HG02588 (cell line): ENCODE measurements around the gene POLR3K.
A peak's percentile ranks its signal among the peaks of the same experiment; 100 is the strongest.

Source experiments
- ATAC-seq: cut with Tn5 transposase; IDR thresholded peaks from one replicate; pipeline ENCODE4 v1.9.1; 2021; ENCODE audit warnings: mild to moderate bottlenecking, moderate library complexity; ENCODE audit not compliant: unreplicated experiment

Gene POLR3K

DNA sequence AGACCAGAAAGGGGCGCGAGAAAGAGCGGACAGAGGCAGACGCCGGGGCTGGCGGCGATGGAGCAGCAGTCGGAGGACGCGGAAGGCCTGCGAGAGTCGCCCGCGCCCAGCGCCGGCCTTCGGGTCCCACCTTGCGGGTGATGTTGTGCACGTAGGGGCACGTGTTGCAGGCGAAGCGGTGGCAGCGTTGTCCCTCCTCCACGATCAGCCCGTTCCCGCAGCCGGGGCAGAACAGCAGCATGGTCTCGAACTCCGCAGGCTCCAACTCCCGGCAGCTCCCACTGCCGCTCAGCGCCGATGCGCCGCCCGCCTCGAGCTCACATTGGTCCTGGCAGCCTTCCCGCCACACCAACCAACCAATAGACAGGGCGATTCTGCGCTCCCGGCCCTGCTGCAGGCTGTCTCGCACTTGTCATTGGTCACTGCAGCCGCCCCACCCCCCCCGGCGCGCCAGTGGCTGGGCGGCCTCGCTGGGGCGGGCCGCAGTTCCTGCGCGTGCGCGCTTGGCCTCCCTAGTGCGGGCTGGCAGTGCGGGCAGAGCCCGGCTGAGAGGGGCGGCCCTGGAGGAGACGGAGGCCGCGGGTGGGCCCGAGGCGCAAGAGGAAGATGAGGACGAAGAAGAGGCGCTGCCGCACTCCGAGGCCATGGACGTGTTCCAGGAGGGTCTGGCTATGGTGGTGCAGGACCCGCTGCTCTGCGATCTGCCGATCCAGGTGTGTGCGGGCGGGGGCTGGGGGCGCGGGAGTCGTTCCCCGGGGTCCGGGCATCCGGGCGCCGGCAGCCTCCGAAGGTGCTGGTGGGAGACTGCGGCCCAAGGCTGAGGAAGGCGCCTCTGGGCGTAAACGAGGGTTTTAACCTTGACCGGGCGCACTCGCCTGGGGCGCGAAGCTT, at the start of gene POLR3K, which contains the start of gene SNRNP25:
POLR3K (minus strand) TSS at position 263 of the 891 bp plus-strand sequence; CDS start at position 241, 22 bp downstream.
SNRNP25 (plus strand) TSS at position 483 of the 891 bp plus-strand sequence; CDS start at position 672, 189 bp downstream.
- ATAC-seq = peak; percentile 91

DNA sequence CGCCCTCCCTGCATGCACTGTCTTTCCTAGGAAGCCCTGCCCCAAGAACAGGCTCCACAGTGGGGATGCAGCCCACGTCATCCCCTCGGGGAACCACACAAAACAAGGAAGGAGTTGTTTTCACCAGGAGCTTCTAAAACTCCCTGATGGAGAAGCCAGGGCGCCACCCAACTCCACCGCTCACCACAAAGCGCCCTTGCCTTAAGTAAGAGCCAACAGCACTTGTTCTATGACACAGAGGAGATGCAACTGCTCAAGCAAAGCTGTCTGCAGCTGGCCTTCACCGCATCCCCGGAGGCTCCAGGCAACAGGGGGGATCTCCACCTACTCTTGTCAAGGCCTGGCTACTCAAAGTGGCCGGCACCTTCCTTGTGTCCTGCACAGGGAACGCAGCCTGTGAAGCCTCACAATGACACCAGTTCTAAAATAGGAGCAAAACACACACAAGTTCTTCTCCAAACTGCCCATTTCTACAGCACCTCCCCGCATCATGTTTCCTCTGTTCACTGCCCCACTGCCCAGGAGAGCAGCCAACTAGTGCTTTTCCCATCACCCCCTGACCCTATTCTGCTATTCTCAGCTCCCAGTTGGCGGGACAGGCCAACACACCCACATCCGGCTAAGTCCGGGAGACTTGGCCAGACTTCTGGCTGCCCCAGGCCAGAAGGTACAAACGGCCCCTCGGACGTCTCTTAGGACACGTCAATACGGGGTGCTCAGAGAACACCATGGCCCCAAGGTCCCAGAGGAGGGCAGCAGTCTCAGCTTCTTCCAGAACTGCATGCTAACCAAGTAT, 48.9 kb upstream of the POLR3K start:
- ATAC-seq = no peak

DNA sequence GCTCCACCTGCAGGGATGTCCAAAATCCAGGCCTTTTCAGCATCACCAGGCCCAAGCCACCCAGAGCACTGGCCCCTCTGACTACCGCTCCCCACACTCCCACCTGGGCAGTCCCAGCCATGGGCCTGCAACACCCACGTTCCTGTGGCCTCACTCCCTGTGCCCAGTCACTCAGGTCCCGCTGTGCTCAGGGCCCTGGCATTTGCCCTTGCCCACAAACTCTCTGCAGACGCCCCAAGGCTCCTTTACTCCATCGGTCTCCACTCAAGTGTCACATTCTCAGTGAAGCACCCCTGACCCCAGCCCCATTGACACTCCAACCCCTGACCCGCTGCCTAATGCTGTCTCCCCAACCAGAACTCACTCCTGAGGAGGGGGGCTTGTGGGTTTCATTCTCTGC, 48.2 kb upstream of the POLR3K start:
- ATAC-seq = no peak

DNA sequence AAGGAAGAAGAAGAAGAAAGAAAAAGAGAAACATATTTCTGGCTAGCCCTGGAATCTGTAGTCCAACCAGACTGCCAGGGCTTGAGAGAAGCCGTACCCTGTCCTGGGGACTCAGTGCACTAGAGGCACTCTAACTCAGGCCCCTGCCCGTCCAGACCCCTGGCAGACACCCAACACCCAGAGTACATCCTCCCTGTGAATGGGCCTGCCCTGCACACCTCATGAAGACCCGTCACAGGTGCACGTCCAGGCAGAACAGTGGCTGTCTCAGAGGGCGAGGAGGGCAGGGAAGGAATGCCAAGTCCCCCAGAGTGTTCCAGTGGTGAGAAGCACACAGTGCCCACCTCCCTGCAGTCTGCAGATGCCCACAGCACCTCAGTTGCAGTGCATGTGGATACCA, 47.6 kb upstream of the POLR3K start:
- ATAC-seq = no peak

DNA sequence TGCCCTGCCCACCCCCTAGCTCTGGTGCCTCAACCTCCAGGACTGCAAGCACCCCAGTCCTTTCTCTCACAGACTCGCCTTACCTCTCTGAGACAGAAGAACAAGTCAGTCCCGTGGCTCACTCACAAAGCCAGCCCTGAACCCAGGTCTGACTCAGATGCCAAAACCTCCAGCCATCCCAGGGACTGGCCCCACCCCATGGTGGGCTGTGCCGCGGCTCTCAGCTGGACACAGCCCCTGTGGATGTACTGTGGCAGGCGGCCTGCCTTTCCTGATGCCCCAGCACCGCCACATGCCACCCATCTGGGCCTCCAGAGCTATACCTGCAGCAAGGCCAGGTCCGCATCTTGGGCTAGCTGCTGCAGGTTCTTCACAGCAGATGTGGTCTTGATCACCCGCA, 44.4 kb upstream of the POLR3K start:
- no peak for ATAC-seq

DNA sequence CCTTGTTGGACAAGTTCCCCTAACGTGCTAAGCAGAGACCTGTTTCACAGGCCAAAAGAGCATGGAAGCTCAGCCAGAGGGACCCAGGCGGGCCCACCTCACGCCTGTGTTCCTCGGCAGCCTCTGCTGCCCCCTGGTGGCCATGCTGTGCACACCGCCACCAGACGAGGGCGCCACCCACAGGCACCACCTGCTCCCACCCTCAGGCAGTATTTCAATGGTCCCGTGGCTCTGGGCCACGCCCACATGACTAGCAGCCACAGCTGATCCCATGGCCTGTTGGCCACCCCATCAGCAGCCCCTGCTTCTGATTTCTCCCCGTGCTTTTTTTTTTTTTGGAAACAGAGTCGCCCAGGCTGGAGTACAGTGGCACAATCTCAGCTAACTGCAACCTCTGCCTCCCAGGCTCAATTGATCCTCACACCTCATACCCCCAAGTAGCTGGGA, 43.5 kb upstream of the POLR3K start:
- ATAC-seq = peak; percentile 66

DNA sequence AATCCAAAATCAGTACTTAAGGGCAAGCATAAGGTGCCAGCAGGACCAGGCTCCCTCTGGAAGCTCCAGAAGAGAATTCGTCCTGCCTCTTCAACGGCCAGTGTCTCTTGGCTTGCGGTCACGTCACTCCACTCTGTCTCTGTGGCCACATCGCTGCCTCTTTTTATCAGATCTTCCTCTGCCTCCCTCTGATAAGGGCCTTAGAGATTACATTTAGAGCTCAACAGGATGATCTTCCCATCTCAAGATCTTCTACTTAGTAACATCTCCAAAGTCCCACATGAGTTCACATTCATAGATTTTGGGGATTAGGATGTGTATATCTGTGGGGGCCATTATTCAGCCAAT, 41.5 kb upstream of the POLR3K start:
- ATAC-seq = no peak

DNA sequence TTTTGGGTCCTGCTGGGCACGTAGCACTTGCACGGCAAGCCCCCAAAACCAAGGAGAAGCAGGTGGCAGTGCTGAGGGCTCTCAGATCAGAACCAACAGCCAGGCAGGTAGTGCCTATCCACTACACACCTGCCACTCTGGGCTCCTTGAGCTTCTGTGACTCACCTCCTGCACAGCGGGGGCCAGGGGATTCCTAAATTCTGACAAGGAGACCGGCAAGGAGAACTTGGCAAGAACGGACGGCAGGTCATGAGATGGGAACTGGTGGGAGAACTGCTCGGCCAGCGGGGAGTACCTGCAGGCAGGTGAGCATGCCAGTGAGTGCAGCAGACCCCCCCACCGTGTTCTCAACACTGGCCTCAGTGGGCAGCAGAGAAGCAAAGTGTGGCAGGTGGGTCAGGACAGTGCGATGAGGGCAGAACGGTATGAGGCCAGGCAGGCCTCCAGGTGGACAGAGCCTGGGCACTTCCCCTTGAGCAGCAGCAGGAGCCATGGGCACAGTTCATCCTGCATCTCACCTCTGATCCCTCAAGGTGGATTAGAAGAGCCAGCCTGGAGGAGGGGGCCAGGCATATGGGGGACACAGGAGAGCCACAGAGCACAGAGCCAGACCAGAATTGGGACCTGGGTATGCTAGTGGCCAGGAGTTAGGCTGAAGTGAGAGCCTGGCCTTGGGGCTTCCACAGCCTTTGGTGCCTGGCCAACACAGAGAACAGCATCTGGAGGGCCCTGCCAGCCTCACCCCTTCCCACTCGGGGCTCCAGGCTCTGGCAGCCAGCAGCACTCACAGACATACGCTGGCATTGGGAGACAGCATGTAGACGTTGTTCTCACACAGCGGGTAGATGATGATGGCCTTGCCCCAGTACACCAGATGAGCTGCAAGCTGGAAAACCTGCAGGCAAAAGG, 39.3 kb upstream of the POLR3K start:
- no peak for ATAC-seq

DNA sequence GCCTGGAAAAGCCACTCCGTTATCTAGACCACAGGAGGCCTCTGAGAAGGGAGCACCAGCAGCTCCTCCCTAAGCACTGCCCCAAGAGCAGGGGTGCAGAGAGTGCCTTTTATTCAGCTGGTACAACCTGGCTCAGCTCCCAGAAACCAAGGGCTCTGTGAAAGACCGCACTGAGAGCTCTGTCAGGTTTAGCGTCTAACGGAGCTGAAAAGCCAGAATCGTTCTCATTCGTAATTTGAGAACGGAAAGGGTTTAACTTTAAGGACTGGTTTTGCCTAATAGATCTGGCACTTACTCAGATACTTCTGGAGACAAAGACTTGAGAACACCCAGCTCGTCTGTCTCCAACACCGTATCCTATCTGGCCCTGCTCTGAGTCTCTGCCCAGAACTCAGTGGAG, 38.1 kb upstream of the POLR3K start:
- no peak for ATAC-seq

DNA sequence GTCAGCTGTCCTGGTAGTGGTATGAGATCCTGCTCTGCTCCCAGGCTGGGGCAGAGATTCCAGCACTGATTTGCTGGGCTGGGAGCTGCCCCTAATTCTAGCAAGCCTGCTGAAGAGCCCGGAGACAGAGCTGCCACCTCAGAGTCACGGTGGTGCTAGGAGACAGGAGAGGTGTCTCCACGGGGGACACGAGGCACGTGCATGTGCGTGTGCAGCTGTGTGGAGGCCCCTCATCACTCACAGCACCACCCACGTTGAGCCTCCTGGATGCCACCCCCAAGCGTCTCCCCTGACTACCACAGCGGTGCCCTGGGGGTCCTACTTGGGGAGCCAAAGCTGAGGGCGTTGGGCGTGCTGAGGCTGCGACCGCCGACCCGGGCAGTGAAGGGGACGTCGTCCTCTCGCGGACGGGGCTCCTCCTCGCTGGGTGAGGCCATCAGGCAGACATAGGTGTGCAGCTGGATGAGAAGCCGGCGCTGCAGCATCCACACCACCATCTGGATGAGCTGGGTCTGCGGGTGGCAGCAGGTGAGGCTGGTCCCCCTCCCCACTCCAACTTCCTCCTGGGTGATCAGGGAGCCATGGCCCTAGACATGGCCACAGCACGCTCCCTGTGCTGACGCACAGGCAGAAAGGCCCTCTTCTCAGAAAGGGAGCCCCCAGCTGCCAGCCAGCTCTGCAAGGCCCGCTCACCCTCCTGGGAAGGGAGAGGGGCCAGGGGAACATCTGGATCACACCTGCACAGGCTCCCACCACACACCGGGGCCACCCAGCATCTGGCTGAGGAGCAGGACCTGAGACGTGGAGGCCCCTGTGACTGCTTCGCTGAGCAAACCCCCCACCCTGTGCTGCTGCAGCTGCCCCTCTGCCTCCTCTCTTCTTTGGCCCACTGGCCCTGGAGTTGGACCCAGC, 36.2 kb upstream of the POLR3K start:
- no peak for ATAC-seq

DNA sequence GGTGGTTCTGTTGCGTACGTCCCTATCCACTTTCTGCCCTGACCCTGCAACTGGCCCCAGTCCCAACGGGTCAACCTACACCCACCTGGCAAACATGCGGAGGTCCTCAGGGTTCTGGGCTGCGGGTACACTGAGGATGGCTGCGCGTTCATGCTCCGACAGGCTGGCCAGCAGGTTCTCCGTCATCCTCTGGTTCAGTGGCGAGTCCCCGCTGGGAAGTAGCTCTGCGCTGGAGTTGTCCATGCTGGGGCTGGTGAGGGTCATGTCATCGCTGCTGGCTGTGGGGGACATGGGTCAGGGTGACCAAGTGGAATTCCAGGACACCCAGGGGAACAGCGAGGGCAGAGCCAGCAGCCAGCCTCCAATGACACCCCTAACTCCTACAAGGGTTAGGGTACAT, 35.2 kb upstream of the POLR3K start:
- no peak for ATAC-seq

DNA sequence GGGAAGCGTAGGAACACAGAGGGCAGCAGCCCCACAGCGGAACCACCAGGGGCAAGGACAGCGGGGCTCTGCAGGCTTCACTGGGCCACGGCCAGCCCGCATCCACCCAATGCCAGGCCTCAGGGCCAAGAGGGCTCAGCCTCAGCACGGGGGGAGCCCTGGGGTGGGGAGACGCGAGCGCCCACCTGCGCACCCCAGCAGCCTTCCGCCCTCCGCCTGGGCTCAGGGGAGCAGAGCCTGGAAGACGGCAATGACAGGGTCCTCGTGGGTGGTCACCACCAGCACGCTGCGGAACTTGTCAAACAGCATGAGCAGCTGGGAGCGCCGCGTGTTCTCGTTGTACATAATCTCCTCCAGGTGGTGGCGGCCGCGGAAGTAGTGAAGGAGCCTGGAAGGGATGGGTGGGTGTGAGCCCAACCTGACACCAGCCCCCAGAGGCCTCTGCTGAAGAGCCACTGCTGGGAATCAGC, 33.1 kb upstream of the POLR3K start:
- no peak for ATAC-seq

DNA sequence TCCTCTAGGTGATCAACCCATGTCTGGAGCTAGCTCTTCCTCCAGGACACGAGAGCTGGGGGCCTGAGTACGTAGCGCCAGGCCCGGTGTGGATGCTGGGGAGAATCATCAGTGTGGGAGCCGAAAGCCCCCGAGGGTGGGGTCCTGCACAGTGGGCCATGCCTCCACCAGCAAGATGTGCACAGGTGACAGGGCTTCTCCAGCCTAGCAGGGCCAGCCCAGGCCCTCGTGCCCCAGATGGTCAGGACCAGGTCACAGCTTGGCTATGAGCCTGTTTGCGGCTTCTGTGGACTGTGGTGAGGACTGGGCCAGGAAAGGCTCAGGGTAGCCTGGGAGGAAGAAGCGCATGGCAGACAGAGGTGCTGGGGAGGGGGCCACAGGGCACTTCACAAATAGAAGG, 32.5 kb upstream of the POLR3K start:
- no peak for ATAC-seq

DNA sequence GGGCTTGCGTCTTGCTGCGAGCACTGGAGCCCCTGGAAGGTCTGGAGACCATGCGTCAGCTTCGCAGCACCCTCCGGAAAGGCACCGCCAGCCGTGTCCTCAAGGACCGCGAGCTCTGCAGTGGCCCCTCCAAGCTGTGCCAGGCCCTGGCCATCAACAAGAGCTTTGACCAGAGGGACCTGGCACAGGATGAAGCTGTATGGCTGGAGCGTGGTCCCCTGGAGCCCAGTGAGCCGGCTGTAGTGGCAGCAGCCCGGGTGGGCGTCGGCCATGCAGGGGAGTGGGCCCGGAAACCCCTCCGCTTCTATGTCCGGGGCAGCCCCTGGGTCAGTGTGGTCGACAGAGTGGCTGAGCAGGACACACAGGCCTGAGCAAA, 32.0 kb upstream of the POLR3K start:
- ATAC-seq = no peak

DNA sequence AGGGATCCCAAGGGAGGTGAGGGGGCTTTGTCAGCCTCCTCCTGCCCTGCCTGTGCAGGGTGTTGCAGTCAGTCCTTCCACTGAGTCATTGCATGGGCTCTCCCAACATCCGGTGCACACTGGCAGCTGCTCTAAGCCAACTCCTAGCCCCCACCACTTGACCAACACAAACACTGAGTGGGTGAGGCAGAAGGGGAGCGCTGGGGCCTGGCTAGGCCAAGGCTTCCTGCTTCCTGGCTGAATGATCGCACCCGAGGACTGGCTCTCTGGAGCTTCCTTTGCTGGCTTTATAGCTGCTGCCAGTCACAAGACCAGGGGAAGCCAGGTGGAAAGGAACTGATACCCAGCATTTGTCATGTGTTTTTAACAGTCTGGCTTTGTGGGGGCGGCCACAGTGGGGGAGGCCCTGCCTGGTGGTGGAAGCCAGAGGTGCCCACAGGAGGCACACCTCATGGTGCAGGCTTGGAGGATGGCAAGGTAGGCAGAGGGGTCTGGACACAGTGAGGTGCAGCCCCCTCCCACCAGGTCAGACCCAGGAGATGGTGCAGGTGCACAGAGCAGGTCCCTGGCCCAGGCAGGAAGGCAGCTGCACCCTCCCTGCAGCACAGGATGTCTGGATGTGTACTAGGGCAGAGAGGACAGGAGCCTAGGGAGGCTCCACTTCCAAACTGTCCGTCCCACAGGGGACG, 31.5 kb upstream of the POLR3K start:
- ATAC-seq = peak; percentile 56

DNA sequence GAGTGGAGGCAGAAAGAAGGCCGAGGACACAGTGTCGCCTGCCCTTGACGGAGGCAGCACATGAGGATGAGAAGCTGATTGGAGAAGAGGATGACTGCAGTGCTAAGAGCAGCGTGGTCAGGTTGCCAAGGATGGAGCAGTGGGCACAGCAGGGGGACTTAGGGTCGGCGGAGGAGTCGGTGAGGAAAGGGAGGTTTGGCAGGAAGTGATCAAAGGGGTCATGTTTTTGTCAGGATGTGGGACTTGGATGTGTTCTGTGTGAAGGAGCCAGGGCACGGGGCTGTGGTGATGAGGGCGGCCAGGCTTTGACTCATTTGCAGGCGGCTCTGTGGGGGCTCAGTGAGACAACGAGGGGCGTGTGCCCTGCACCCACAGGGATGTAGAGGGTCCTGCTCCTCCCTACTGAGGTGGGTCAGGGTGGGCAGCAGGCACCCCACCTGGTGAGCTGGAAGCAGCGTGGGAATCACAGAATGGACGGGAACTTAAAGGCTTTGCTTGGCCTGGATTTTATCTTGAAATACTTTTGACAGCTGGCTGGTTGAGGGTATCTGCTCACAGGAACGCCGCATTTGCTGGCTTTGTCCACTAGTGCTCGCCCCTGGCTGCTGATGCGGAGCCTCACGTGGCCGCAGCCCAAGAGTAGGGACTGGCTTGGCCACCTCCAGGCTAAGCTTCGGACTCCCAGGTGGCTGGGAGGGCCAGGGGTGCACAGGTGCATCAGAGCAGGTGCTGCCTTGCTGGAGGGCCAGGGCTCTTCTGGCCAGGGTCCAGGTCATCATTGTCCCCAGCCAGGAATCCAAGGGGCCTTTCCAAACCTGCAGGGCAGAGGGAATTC, 30.6 kb upstream of the POLR3K start:
- ATAC-seq = no peak

DNA sequence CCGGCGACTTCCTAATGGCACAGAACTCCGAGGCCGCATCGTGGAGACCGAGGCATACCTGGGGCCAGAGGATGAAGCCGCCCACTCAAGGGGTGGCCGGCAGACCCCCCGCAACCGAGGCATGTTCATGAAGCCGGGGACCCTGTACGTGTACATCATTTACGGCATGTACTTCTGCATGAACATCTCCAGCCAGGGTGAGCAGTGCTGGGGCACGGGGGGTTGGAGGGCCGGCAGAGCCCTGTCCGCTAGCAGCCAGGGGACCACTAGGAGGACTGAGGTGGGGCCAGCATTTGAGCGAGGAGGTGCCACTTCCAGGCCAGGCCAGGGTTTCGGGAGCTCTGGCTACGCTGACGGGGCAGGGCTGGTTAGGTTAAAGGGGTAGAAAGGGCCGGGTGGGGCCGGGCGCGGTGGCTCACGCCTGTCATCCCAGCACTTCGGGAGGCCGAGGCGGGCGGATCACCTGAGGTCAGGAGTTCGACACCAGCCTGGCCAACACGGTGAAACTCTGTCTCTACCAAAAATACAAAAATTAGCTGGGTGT, 29.7 kb upstream of the POLR3K start:
- ATAC-seq = no peak
